GM18951 (cell line): ENCODE results near the gene PPP2R5C.

Experiments used
- POLR2A ChIP-seq: IDR thresholded peaks from 4 replicates; pipeline ENCODE4 v1.6.1; 2011; ENCODE audit warnings: mild to moderate bottlenecking; ENCODE audit not compliant: insufficient read length, insufficient read depth; ENCODE audit errors: extremely low read depth
- in situ Hi-C: fragments of 300-500 bp; cut with MboI; formaldehyde crosslinking; loops from one replicate; pipeline ENCODE4 v1.12.0; 2022; ENCODE audit warnings: low sequenced_read_pairs, mixed read lengths, inconsistent platforms; ENCODE audit not compliant: unreplicated experiment

Gene PPP2R5C

GRCh38 chr14:101945171-101945570 lies 183.7 kb downstream of the PPP2R5C start:
- TF ChIP-seq POLR2A: no peak
- in situ Hi-C loops: no loop called here

GRCh38 chr14:101947577-101947903 lies 186.0 kb downstream of the PPP2R5C start:
- no peak for TF ChIP-seq POLR2A
- in situ Hi-C loops: no loop called here

GRCh38 chr14:101947904-101948665 lies 186.6 kb downstream of the PPP2R5C start:
- in situ Hi-C loops: no loop called here

GRCh38 chr14:101948666-101949216 lies 187.2 kb downstream of the PPP2R5C start:
- no peak for TF ChIP-seq POLR2A
- in situ Hi-C loops: no loop called here

More at GRCh38 chr14:101947904-101948665, 186.6 kb downstream of the PPP2R5C start:
- TF ChIP-seq POLR2A: peak; percentile 91

GRCh38 chr14:101950100-101950499 lies 188.6 kb downstream of the PPP2R5C start:
- in situ Hi-C loops: no loop called here
- TF ChIP-seq POLR2A: no peak

- in situ Hi-C loops: no loop called here
These were observed 189.2 kb downstream of the PPP2R5C start for GRCh38 chr14:101950516-101951215.

GRCh38 chr14:101953151-101953550 lies 191.6 kb downstream of the PPP2R5C start:
- no peak for TF ChIP-seq POLR2A
- in situ Hi-C loops: no loop called here

More at GRCh38 chr14:101950516-101951215, 189.2 kb downstream of the PPP2R5C start:
- TF ChIP-seq POLR2A: no peak

GRCh38 chr14:101954501-101954900 lies 193.0 kb downstream of the PPP2R5C start:
- in situ Hi-C loops: no loop called here
- TF ChIP-seq POLR2A: no peak

GRCh38 chr14:101955695-101956161 lies 194.2 kb downstream of the PPP2R5C start:
- in situ Hi-C loops: no loop called here
- no peak for TF ChIP-seq POLR2A

- no peak for TF ChIP-seq POLR2A
- in situ Hi-C loops: no loop called here
These were observed 194.8 kb downstream of the PPP2R5C start for GRCh38 chr14:101956179-101956885.

GRCh38 chr14:101957406-101958234 lies 196.1 kb downstream of the PPP2R5C start:
- in situ Hi-C loops: no loop called here
- TF ChIP-seq POLR2A: no peak

- in situ Hi-C loops: no loop called here
These were observed 197.1 kb downstream of the PPP2R5C start for GRCh38 chr14:101958418-101959180.

More at GRCh38 chr14:101958418-101959180, 197.1 kb downstream of the PPP2R5C start:
- TF ChIP-seq POLR2A: no peak
